HepG2 (cell line): ENCODE data around the gene NOS1.

ENCODE experiments used
- CHD4 ChIP-seq: fragments of 200-600 bp; sonication (generic); IDR thresholded peaks from 2 replicates; pipeline ENCODE4 v1.7.0; 2017; ENCODE audit warnings: mild to moderate bottlenecking, low read length, borderline replicate concordance
- CTCF ChIP-seq: sonication (generic); formaldehyde crosslinking; IDR thresholded peaks from 2 replicates; pipeline ENCODE4 v1.5.0; 2020; ENCODE audit warnings: mild to moderate bottlenecking, missing genetic modification reagents, moderate library complexity
- JUN ChIP-seq: sonication (generic); formaldehyde crosslinking; IDR thresholded peaks from 2 replicates; pipeline ENCODE4 v1.4.0; 2020; ENCODE audit warnings: mild to moderate bottlenecking, missing genetic modification reagents
- JUND ChIP-seq: sonication (generic); formaldehyde crosslinking; IDR thresholded peaks from 2 replicates; pipeline ENCODE4 v1.8.0; 2022; ENCODE audit warnings: mild to moderate bottlenecking, missing genetic modification reagents
- KLF15 ChIP-seq: sonication (generic); formaldehyde crosslinking; IDR thresholded peaks from 2 replicates; pipeline ENCODE4 v1.8.1; 2023; ENCODE audit warnings: borderline replicate concordance, mild to moderate bottlenecking, inconsistent platforms, missing genetic modification reagents, mixed read lengths
- SKI ChIP-seq: fragments of 450-650 bp; IDR thresholded peaks from one replicate; pipeline ENCODE4 v1.6.1; 2018; ENCODE audit warnings: mild to moderate bottlenecking; ENCODE audit not compliant: partially characterized antibody
- SNAPC2 ChIP-seq: sonication (generic); formaldehyde crosslinking; IDR thresholded peaks from 2 replicates; pipeline ENCODE4 v1.8.1; 2022; ENCODE audit warnings: mild to moderate bottlenecking, missing genetic modification reagents
- ZNF484 ChIP-seq: sonication (generic); formaldehyde crosslinking; IDR thresholded peaks from 2 replicates; pipeline ENCODE4 v1.5.1; 2020; ENCODE audit warnings: mild to moderate bottlenecking, low read depth, missing genetic modification reagents, borderline replicate concordance

GRCh38 chr12:117188121-117188665 lies 173.2 kb downstream of the NOS1 start:
- TF ChIP-seq ZNF484 = no peak
- no peak for TF ChIP-seq CTCF (CRISPR knock-in tag)
- TF ChIP-seq JUND (CRISPR knock-in tag) = no peak
- no peak for TF ChIP-seq JUN (CRISPR knock-in tag)
- no peak for TF ChIP-seq SKI
- no peak for TF ChIP-seq KLF15 (CRISPR knock-in tag)
- no peak for TF ChIP-seq SNAPC2 (CRISPR knock-in tag)
- TF ChIP-seq CHD4 = no peak
